HS-27A (cell line): ENCODE measurements around the gene TNFSF9.

ENCODE experiments used
- DNase-seq: peaks from one replicate; pipeline ENCODE4 v3.0.0-alpha.2; 2012; ENCODE audit warnings: low read depth, missing footprints

TNFSF9 gene, protein sequence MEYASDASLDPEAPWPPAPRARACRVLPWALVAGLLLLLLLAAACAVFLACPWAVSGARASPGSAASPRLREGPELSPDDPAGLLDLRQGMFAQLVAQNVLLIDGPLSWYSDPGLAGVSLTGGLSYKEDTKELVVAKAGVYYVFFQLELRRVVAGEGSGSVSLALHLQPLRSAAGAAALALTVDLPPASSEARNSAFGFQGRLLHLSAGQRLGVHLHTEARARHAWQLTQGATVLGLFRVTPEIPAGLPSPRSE

GRCh38 chr19:6530386-6531162, at the start of gene TNFSF9:
TNFSF9 (plus strand) TSS chr19:6531026; CDS start chr19:6531037, 11 bp downstream.
- DNase-seq, result no peak

GRCh38 chr19:6481541-6482342, 49.1 kb upstream of the TNFSF9 start, which contains the start of gene DENND1C:
DENND1C (minus strand) TSS chr19:6481787; CDS start chr19:6481695, 92 bp downstream.
- no peak for DNase-seq

DNA sequence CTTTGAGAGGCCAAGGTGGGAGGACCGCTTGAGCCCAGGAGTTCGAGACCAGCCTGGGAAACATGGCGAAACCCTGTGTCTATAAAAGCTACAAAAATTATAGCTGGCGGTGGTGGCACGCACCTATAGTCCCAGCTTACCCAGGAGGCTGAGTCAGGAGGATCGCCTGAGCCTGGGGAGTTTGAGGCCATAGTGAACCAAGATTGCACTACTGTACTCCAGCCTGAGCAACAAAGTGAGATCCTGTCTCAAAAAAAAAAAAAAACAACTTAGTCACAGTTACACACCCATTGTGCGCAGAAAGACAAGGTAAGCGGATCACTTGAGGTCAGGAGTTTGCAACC, 48.5 kb upstream of the TNFSF9 start:
- DNase-seq, result no peak

DNA sequence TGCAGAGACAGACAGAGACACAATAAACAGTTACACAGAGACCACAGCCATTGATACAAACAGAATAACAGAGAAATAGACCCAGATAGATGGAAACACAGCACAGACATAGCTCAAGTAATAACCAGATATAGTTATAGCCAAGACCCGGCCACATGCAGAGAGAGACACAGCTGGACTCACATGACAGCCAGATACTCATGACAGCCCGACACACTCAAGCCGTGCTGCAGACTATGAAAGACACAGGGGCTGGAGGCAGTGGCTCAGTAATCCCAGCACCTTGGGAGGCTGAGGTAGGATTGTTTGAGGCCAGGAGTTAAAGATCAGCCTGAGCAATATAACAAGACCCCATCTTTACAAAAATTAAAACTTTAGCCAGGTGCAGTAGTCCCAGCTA, 47.6 kb upstream of the TNFSF9 start:
- DNase-seq, result no peak

GRCh38 chr19:6484230-6484629, 46.6 kb upstream of the TNFSF9 start:
- DNase-seq, result no peak

GRCh38 chr19:6484831-6485230, 46.0 kb upstream of the TNFSF9 start:
- no peak for DNase-seq

DNA sequence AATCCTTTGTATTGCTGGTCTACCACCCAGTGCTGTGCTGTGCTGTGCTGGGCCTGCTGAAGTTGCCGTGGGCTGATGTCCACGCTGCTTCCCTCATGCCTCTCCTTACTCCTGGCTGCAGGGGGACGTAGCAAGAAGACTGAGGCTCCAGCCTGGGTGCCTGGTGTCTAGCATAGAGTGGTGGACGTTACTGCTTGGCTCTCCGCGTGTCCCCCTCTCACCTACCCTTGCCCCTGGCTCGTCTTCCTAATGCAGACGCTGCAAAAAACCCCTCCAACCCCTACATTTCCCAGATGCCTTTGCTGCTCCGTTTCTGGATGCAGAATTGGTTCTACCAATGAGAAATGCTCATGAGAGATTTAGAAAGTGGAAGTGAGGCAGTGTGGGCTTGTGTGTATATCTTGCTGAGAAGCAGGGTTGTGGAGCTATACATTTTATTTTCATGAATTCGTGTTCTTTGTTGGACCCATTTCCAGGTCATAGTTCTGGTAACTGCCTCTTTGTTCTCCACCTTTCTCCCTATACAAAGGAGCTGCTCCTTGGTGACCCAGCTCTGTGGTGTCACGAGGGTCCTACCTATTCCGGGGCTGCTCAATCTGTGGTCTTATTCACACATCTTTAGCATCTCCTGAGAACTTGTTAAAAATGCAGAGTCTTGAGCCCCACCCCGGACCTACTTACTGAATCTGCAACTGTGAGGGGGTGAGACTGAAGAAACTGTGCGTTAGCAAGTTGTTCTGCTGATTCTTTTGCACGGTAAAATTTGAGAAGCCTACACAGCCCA, 41.4 kb upstream of the TNFSF9 start:
- DNase-seq, result no peak

DNA sequence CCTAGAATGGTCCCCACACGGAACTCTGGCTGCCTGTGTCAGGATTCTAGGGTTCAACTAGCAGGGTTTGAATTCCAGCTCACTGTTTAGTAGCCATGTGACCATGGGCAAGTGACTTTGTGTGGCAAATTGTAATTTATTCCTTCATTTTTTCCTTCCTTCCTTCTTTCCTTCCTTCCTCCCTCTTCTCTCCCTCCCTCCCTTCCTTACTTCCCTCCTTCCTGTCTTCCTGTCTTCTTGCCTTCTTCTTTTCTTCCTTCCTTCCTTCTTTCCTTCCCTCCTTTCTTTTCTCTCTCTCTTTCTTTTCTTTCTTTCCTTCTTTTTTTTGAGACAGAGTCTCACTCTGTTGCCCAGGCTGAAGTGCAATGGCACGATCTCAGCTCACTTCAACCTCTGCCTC, 40.7 kb upstream of the TNFSF9 start:
- DNase-seq, result no peak

DNA sequence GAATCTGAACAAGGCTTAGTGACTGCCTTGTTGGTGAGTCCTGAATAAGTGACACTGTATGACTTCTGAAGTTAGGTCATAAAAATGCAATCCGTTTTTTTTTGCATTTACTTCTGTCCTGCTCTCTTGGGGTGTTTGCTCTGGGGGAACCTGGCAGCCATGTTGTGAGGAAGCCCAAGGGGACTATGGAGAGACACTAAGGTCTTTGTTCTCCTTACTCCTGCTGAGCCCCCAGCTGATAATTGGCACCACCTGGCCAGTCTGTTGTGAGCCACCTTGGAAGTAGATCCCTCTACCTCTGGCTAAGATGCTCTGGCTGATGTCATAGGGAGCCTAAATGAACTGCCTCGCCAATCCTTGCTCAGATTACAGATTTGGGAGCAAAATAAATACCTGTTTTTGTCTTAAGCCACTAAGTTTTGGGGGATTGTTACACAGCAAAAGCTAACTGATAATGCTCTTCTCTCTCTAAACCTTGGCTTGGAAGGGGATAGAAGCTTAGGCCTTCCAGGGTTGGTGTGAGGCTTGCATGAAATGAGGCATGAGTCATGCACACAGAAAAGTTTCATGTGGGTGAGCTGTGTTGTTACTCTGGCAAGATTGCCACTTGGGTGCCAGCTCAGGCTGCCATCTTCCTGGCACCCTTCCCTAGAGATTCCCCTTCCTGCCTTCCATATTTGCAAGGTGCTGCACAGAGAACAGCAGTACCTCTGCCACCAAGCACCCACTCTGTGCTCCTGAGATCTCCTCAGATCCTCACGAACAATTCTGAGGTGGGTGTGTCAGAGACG, 38.8 kb upstream of the TNFSF9 start:
- DNase-seq, result no peak

DNA sequence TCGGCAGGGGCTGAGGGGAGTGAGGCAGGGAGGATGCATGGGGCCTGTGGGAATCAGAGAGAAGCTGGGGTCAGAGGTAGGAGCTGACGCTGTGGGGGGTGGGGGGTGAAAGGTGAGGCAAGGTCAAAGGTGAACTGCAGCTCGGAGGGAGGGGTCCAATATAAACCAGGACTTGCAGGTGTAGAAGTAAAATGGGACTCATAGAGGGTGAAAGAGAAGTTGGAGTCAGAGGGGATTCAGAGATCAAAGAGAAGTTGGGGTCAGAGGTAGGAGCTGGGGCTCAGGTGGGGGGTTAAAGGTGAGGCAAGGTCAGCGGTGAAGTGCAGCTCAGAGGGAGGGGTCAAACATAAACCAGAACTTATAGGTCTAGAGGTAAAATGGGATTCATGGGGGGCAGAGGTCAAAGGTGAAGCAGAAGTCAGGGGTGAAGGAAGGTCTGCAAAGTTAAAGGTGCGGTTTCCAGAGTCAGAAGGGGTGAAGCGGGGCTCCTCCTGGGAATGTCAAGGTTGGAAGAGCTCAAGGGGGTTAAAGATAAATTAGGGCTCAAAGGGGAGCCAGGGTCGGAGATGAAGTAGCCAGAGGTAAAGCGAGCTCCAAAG, 36.3 kb upstream of the TNFSF9 start:
- DNase-seq, result no peak

DNA sequence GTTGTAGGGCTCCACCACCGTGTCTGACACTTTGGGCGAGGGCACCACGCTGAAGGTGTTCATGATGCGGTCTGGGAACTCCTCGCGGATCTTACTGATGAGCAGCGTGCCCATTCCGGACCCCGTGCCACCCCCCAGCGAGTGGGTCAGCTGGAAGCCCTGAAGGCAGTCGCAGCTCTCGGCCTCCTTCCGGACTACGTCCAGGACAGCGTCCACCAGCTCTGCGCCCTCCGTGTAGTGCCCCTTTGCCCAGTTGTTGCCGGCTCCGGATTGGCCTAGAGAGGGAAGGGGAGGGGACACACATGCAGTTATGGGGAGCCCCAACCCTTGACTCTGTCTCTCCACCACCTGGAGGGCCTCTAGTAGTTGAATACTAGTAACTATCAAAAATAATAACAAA, 34.9 kb upstream of the TNFSF9 start:
- DNase-seq, result no peak

- DNase-seq, result no peak
These were observed 32.4 kb upstream of the TNFSF9 start for GRCh38 chr19:6498294-6499036.

DNA sequence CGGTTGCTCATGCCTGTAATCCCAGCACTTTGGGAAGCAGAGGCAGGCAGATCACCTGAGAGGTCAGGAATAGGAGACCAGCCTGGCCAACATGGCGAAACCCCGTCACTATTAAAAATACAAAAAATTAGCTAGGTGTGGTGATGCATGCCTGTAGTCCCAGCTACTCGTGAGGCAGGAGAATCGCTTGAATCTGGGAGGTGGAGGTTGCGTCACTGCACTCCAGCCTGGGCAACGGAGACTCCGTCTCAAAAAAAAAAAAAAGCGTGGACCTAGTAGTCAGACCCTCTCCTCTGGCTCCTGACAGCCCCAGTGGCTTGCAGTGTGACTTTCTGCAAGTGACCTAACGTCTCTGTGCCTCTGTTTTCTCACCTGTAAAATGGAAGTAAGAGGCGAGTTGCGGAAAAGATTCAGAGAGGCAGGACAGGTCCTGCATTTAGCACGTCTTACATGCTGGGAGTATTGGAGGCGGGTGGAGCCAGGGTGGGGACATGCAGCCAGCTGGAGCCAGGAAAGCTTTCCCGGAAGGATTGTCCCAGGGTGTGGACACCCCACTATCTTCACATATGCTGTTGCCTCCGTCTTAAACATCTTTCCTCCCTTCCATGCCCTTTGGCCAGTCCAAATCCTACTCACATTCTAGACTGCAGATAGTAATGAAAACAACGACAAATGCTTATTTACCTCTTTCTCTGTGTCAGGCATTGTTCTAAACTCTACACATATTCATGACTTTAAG, 31.6 kb upstream of the TNFSF9 start:
- no peak for DNase-seq

DNA sequence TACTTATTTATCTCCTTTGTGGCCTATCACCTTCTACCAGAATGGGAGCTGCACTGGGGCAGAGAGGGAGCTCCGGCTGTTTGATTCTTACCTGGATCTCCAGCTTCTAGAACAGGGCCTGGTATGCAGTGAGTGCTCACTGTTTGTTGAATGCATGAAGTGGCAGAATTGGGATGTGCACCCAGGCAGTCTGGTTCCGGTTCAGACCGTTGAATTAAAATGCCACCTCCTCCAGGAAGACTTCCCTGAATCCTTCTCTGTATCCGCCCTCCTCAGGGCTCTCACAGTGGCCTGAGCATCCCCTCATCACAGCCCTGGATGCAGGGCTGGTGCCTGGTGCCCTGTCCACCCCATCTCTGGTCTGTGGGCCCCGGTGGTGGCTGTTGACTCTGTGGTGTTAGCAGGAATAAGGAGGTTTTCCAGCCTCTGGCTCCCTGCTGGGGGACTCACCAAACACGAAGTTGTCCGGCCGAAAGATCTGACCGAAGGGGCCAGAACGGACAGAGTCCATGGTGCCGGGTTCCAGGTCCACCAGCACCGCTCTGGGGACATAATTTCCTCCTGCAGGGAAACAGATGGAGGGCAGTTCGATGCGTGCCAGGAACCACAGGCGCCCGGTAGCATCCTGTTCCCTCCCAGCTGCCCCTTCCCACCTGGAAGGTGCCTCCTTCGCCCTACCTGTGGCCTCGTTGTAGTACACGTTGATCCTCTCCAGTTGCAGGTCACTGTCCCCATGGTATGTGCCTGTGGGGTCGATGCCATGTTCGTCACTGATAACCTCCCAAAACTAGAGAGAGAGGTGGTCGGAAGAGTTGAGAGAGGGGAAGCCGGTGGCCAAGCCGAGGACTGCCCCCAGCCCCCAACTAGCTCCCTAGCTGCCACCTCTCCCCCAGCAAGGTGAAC, 29.7 kb upstream of the TNFSF9 start:
- no peak for DNase-seq

DNA sequence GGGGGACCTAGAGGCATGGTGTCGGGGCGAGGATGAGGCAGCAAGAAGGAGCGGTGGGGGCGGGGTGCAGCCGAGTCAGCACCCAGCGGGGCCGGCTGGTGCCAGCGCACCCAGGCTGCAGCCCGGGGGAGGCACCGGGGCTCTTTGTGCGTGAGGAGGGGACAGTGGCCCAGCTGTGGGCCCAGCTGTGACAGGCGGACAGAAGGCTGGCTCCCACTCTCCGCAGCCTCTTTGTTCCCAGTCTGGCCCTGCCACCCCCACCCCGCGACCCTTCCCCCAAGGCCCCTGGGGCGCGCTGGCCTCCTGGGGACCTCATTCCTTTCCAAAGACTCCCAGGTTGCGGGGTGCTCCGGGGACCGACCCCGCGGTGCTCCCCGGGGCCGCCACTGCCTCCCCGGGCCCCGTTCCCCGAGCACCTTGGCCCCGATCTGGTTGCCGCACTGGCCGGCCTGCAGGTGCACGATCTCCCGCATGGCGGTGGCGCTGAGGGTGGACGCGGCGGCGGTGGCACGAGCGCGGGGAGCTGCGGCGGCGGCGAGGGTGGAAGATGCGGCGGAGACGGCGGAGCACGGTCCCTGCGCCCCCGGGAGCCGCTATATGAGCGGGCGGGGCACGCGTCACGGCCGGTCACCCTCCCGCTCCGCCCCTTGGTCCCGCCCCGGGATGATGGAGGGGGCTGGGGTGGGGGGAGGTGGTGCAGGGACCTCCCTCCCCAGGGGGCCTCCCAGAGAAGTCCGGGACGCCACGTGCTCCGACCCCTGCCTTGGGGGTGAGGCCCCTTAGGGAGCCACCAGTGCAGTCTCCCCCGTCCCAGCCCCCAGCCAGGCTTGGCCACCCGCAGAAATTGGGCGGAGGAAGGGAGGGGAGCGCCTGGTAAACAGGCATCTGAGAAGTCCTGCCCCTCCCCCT, 28.8 kb upstream of the TNFSF9 start, which contains the start of gene TUBB4A:
Gene TUBB4A (minus strand): TSS at position 570 of the 909 bp plus-strand sequence. CDS start 97 bp downstream, at position 473.
- DNase-seq, result no peak

GRCh38 chr19:6503407-6504201, 27.2 kb upstream of the TNFSF9 start:
- DNase-seq, result no peak
